Neural cell (in vitro differentiated cells): ENCODE measurements around the gene DDI1.

Source experiments
- CTCF ChIP-seq: fragments of 450-650 bp; IDR thresholded peaks from 2 replicates; pipeline ENCODE4 v1.5.1; 2014; ENCODE audit warnings: antibody characterized with exemption, mild to moderate bottlenecking, moderate library complexity; ENCODE audit not compliant: poor library complexity, severe bottlenecking
- EP300 ChIP-seq: fragments of 450-650 bp; conservative IDR thresholded peaks from 2 replicates; pipeline ENCODE4 v1.6.1; 2014; ENCODE audit warnings: antibody characterized with exemption, mild to moderate bottlenecking, moderate library complexity; ENCODE audit not compliant: poor library complexity, severe bottlenecking
- EZH2 ChIP-seq: fragments of 200-600, 300-800 bp; shearing (Covaris generic), sonication (generic); IDR thresholded peaks from 2 replicates; pipeline ENCODE4 v1.6.1; 2014; ENCODE audit warnings: antibody characterized with exemption, low read length, borderline replicate concordance, mild to moderate bottlenecking; ENCODE audit not compliant: insufficient read depth, poor library complexity, severe bottlenecking
- POLR2AphosphoS5 ChIP-seq: IDR thresholded peaks from 2 replicates; pipeline ENCODE4 v1.6.1; 2012

- TF ChIP-seq CTCF: no peak
- TF ChIP-seq EZH2: no peak
- no peak for TF ChIP-seq EP300
- no peak for TF ChIP-seq POLR2AphosphoS5
Observed at GRCh38 chr11:104036995-104037394, 555 bp downstream of the DDI1 start.
